GM12865 (cell line): ENCODE data around the gene ZG16B.

Experiments used
- DNase-seq: peaks from one replicate; pipeline ENCODE4 v3.0.0; 2010; ENCODE audit warnings: low read depth
- H3K4me3 ChIP-seq: 2 replicates; pipeline ENCODE4 v1.5.1; 2011; ENCODE audit warnings: mild to moderate bottlenecking, low read depth, low read length, control low read depth
- CTCF ChIP-seq: IDR thresholded peaks from 2 replicates; pipeline ENCODE4 v1.5.1; 2011; ENCODE audit warnings: low read length, control low read depth, low read depth, inconsistent platforms; ENCODE audit not compliant: insufficient read depth; ENCODE audit errors: missing control alignments

ZG16B gene

GRCh38 chr16:2867661-2867986, 37.5 kb downstream of the ZG16B start:
- peak overlapping the region; percentile 74 for H3K4me3 ChIP-seq
- no peak for TF ChIP-seq CTCF
- DNase-seq, result no peak

GRCh38 chr16:2867987-2868789, 38.1 kb downstream of the ZG16B start:
- peak; percentile 96 for TF ChIP-seq CTCF
- peak overlapping the region; percentile 74 for H3K4me3 ChIP-seq
- DNase-seq, result peak; percentile 96

- DNase-seq, result no peak
- TF ChIP-seq CTCF, result no peak
- no peak overlapping the region for H3K4me3 ChIP-seq
Observed at GRCh38 chr16:2871926-2872325, 41.8 kb downstream of the ZG16B start.

- no peak for TF ChIP-seq CTCF
- H3K4me3 ChIP-seq, result no peak overlapping the region
- no peak for DNase-seq
Observed at GRCh38 chr16:2874032-2874911, 44.2 kb downstream of the ZG16B start.

- no peak overlapping the region for H3K4me3 ChIP-seq
- TF ChIP-seq CTCF, result peak; percentile 96
- peak; percentile 88 for DNase-seq
Observed at GRCh38 chr16:2874912-2875362, 44.8 kb downstream of the ZG16B start.

- no peak for DNase-seq
- no peak for TF ChIP-seq CTCF
- no peak overlapping the region for H3K4me3 ChIP-seq
Observed at GRCh38 chr16:2879854-2880508, 49.9 kb downstream of the ZG16B start.
